ENCODE data around the gene ADSS1. TPM values are rescaled to one million over a fixed set of nuclear protein-coding genes. Genes with fewer than 3 reads are reported as not detected.

The ADSS1 gene
- total and polyA plus RNA-seq, 9 donors, result 2.6 to 9.8 (median 4.1) TPM

DNA sequence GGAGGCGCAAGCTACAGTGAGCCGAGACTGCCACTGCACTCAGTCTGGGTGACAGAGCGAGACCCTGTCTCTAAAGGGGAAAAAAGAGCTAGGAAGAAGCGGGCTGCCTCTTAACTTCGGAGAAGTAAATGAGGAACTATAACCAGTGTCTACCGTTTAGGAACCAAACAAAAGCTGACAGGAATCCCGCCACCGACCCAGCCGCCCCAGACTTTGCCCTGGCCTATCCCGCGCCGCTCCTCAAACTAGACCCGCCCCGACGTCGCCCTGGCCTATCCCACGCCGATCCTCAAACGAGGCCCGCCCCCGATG is 28.4 kb downstream of the ADSS1 start:
- peak overlapping the region; percentile 94 for H3K4me3 ChIP-seq
- intact Hi-C loops (cut with DNase I), result no loop called here
- WGBS, 3 donors, result 1 to 5% (median 4%) methylated on average over 21 of the region's 21 CpGs

DNA sequence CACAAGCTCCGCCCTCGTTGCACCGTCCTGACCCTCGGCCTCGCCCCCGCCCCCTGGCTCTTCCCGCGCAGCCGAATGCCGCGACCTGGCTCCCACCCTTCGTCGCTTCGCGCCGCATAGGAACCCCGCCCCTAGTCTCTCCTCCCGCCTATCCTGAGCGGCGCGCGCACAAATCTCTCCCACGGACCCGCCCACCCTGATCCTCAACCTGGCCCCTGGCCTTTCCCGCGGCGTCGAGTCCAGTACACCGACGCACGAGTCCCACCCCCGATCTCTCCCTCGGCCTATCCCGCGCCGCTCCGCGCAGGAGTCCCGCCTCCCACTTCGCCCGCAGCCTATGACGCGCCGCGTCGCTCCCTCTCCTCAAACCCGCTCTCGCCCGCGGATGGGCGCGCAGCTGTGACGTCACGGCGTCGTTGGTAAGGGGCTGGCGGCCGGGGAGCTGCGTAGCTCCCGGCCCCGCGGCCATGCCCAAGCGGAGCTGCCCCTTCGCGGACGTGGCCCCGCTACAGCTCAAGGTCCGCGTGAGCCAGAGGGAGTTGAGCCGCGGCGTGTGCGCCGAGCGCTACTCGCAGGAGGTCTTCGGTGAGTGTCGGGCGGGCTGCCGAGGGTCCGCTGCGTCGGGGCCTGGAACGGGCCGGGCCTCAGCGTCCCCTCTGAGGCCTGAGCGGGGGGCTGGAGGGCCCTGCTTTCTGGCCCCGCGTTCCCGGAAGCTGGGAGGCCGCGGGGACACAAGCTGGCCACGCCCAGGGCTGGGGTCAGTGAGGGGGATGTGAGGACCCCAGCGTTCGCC is 28.9 kb downstream of the ADSS1 start, which contains the start of gene SIVA1:
SIVA1 (plus strand) TSS at position 413 of the 793 bp plus-strand sequence; CDS start at position 468, 55 bp downstream.
- H3K4me3 ChIP-seq, result peak within 1 kb of the TSS; percentile 94
- H3K36me3 ChIP-seq, result no peaks in the 10 kb centered on the region
- TF ChIP-seq POLR2A (IDR thresholded peaks at IDR 0.05), result peak; percentile 95
- TF ChIP-seq CTCF (IDR thresholded peaks at IDR 0.05), result peak in 1 of 3 donors; percentile 37
- no peak for TF ChIP-seq EP300 (IDR thresholded peaks at IDR 0.05)
- DNase-seq, result peak; percentile 99 to 100 (median 99)
- peaks cover 13% of the 10 kb centered on the region for H3K4me1 ChIP-seq (ENCODE audit: insufficient read depth)
- 1% methylated on average over 70 to 95 of the region's 95 CpGs for WGBS, 3 donors
- peak within 1 kb of the TSS; percentile 70 to 82 for H3K27ac ChIP-seq
- H3K27me3 ChIP-seq, result no peaks in the 10 kb centered on the region
- intact Hi-C loops (cut with DNase I), result no loop called here
- no peaks in the 10 kb centered on the region for H3K9me3 ChIP-seq

More for the DNA sequence above, 28.4 kb downstream of the ADSS1 start:
- no peak for DNase-seq
- Histone ChIP-seq H3K36me3 (no peaks in the 10 kb centered on the region), H3K27ac (peak overlapping the region in 1 of 2 donors; percentile 82), H3K9me3 (no peaks in the 10 kb centered on the region), H3K4me1 (ENCODE audit: insufficient read depth) (peaks cover 13% of the 10 kb centered on the region), H3K27me3 (no peaks in the 10 kb centered on the region)
- no peak for TF ChIP-seq CTCF (IDR thresholded peaks at IDR 0.05)
- TF ChIP-seq POLR2A (IDR thresholded peaks at IDR 0.05), result no peak
- TF ChIP-seq EP300 (IDR thresholded peaks at IDR 0.05), result no peak

DNA sequence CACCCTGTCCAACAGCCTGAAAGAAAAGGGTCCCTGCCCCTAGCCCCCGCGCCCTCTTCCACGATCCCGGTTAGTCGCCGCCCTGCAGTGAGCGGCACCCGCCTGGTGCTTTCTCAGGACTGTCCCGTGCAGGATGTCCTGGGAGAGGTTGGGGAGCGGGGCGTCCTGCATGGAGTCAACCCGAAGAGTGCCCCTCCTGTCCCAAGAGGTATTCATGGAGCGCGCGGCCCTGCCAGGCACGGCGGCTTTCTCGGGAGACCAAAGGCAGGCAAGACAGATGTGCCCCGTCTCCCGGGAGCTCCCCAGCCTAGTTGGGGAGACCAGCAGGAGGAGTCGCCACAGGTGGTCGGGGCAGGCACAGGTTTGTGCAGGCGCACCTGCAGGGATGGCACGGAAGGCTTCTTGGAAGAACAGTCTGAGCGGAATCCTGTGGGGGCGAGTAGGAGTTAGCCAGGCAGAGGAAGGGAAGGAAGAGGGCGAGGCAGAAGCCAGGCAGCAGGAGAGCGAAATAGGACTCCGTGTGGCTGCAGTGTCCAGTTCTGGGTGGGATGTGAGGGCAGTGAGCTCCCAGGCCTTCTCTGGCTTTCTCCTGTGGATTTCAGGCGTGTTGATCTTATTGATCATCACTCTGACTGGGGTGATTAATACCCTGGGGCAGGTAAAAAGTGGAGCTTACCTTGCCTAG is 29.6 kb downstream of the ADSS1 start:
- Histone ChIP-seq H3K4me1 (ENCODE audit: insufficient read depth) (peaks cover 13% of the 10 kb centered on the region), H3K36me3 (no peaks in the 10 kb centered on the region), H3K27me3 (no peaks in the 10 kb centered on the region), H3K4me3 (peak overlapping the region; percentile 94), H3K27ac (peak overlapping the region; percentile 70 to 82), H3K9me3 (no peaks in the 10 kb centered on the region)
- TF ChIP-seq EP300 (IDR thresholded peaks at IDR 0.05), result no peak
- 1 to 3% (median 1%) methylated on average over 27 to 30 of the region's 30 CpGs for WGBS, 3 donors
- no peak for DNase-seq
- intact Hi-C loops (cut with DNase I), result no loop called here

DNA sequence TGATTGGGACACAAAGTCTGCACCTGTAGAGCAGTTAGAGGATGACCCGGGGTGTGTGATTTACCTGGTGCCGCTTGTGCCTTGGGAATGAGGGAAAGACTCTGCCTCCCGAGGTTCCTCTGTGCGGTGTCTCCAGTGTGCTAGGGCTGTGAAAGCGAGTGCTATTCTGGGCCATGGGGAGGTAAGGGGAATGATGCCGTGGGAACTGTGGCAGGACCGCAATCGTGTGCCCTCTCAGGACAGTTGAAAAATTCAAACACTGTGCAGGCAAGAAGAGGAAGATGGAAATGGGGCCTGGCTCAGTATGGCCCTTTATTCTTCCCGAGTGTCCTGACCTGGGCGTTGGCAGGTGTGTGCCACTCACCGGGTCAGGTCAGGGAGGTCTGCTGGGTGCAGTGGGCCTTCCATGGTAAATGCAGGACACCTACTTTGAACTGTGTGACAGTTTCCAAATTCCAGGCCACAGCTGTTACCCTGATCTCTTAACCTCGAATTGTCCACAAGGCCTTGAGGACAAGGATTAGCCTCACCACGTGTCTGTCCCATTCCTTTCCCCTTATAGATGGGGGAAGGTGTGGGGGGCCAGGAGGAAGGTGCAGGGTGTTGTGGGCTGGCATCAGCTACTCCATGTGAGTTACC is 30.3 kb downstream of the ADSS1 start:
- H3K9me3 ChIP-seq, result no peaks in the 10 kb centered on the region
- no peak overlapping the region for H3K27ac ChIP-seq
- H3K36me3 ChIP-seq, result no peaks in the 10 kb centered on the region
- H3K27me3 ChIP-seq, result no peaks in the 10 kb centered on the region
- 44 to 56% (median 44%) methylated on average over 13 of the region's 13 CpGs for WGBS, 3 donors
- intact Hi-C loops (cut with DNase I), result no loop called here
- no peak for TF ChIP-seq POLR2A (IDR thresholded peaks at IDR 0.05)
- no peak for TF ChIP-seq CTCF (IDR thresholded peaks at IDR 0.05)
- H3K4me3 ChIP-seq, result peak overlapping the region; percentile 94
- no peak for DNase-seq
- H3K4me1 ChIP-seq (ENCODE audit: insufficient read depth), result peaks cover 13% of the 10 kb centered on the region
